Astrocyte of the spinal cord (primary cell): ENCODE data around the gene TNNC2.

Experiments
- DNase-seq: peaks from one replicate; pipeline ENCODE4 v3.0.0; 2011; ENCODE audit warnings: low read depth, low spot score
- H3K4me3 ChIP-seq: 2 replicates; pipeline ENCODE4 v1.5.1; 2011; ENCODE audit warnings: low read depth, mild to moderate bottlenecking, low read length, moderate library complexity
- in situ Hi-C: cut with HindIII; loops from 2 replicates; pipeline ENCODE4 v1.10.0; 2017; ENCODE audit warnings: low sequenced_read_pairs
- TF ChIP-seq, protein P1 (sequence below): IDR thresholded peaks from 2 replicates; pipeline ENCODE4 v1.5.1; 2012; ENCODE audit warnings: low read depth, mild to moderate bottlenecking, low read length, inconsistent platforms

Gene TNNC2

DNA sequence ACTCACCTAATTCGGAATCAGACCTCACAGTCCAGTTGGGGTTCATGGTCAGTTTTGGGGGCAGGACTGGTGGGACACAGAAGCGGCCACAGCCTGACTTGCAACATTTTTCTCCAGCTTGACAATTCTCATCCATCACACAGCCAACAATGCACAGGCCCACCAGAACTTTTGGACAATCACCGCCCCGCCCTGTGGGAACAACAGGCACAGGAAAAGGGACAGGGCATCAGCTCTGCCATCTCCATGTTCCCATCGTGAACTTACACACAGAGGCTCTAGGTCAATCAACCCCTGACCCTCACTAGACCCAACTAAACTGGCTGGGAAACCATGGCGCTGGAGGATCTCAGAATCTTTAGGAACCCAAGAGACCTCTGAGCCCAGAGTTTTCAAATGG, 51.7 kb downstream of the TNNC2 start:
- in situ Hi-C loops: no loop called here
- no peak overlapping the region for H3K4me3 ChIP-seq
- DNase-seq: no peak
- TF ChIP-seq, protein P1, sequence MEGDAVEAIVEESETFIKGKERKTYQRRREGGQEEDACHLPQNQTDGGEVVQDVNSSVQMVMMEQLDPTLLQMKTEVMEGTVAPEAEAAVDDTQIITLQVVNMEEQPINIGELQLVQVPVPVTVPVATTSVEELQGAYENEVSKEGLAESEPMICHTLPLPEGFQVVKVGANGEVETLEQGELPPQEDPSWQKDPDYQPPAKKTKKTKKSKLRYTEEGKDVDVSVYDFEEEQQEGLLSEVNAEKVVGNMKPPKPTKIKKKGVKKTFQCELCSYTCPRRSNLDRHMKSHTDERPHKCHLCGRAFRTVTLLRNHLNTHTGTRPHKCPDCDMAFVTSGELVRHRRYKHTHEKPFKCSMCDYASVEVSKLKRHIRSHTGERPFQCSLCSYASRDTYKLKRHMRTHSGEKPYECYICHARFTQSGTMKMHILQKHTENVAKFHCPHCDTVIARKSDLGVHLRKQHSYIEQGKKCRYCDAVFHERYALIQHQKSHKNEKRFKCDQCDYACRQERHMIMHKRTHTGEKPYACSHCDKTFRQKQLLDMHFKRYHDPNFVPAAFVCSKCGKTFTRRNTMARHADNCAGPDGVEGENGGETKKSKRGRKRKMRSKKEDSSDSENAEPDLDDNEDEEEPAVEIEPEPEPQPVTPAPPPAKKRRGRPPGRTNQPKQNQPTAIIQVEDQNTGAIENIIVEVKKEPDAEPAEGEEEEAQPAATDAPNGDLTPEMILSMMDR: no peak

DNA sequence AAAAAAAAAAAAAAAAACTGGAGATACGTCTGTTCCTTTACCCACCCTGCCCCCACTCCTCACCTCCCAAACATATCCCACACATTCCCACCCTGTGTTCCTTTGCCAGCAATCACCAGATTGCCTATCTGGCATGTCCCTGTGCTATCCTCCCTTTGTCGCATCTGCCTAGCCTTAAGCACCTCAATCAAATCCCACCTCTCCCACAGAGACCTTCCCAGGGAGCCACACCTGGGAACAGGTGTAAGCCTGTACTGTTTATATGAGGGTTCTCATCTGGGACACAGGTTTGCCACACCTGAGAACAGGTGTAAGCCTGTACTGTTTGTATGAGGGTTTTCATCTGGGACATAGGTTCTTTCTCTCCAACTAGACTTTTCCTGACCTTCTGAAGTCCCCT, 52.2 kb downstream of the TNNC2 start:
- TF ChIP-seq, protein P1: no peak
- in situ Hi-C loops: no loop called here
- no peak for DNase-seq
- no peak overlapping the region for H3K4me3 ChIP-seq
